GM18526 (cell line): Measurements from ENCODE around the gene AIFM3.

ENCODE experiments used
- POLR2A ChIP-seq: IDR thresholded peaks from 3 replicates; pipeline ENCODE4 v1.6.1; 2011; ENCODE audit not compliant: insufficient read length; ENCODE audit errors: extremely low read depth

The AIFM3 gene

GRCh38 chr22:20991252-20992055 is 24.4 kb downstream of the AIFM3 start:
- no peak for TF ChIP-seq POLR2A

DNA sequence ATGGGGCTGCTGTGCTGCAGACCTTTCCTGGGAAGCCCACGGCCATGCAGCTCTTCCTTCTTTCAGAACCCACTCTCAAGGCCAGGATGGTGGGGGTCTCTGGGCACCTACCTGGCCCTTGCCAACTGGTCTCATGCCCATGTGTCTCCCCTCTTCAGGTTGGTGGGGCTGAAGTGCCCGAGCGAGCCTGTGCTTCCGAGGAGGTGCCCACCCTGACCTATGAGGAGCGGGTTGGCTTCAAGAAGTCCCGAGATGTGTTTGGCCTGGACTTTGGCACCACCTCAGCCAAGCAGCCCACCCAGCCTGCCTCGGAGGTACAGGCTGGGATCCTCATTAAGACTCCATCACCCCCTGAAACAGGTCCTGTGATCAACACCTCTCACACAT is 25.0 kb downstream of the AIFM3 start:
- TF ChIP-seq POLR2A, result no peak

DNA sequence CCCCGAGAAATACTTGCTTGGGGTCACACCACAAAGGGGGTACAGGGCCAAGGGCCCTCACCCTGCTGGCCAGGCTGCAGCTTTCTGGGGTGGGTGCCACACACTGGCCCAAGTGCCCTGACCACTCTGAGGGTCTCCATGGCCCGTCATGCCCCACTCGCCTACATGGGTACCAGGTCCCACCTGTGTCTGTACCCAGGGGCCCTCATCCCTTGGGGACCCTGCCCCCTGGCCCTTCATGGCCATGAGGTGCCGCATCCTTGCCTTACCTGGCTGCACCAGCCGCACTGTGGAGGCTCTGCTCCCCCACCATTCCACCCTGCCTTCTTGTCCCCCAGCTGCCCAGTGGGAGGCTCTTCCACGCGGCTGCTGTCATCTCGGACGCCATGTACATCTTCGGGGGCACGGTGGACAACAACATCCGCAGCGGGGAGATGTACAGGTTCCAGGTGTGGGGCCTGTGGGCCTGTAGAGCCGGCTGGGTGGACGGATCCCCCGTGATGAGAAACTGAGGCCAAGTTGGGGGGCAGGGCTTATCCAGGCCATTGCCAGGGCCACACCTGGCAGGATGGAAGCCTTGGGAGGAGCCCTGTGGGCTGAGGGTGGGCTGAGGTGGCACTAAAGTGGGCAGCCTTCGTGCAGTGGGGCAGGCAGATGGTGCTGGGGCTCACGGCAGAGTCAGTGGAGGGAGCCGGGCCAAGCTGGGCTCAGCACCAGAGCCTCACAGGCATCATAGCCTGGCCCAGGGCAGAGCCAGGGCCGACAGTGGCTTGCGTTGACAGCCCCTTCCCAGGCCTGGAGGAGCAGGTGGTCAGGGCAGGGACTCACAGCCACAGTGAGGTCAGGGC is 25.6 kb downstream of the AIFM3 start:
- TF ChIP-seq POLR2A, result no peak

DNA sequence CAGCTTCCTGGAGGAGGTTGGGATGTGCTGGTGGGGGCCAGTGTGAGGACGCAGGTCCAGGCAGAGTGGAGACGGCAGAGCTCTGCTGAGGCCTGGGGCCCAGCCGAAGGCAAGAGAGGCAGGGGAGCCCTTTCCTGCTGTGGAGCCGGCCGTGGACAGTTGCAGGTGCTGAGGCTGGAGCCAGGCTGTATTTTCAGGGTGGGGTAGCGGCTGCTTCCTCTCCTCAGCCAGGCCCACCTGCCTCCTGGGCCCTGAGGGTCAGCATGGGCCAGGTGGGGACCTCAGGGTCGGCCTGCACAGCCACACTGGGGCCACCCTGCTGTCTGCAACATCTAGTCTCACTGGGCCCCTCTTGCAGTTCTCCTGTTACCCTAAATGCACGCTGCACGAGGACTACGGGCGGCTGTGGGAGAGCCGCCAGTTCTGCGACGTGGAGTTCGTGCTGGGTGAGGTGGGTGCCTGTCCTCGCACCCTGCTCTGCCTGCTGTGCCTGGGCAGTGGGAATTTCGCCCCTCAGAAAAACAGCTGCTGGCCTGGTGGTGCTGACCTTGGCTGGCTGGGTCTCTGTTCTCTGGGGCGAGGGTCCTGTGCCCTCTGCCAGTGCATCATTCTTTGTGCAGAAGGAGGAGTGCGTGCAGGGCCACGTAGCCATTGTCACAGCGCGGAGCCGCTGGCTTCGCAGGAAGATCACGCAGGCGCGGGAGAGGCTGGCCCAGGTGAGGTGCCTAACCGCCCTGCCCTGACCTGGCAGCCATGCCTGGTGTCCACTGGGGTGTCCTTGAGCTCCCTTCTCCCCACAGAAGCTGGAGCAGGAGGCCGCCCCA is 26.5 kb downstream of the AIFM3 start:
- no peak for TF ChIP-seq POLR2A

GRCh38 chr22:20994128-20994901 is 27.3 kb downstream of the AIFM3 start:
- TF ChIP-seq POLR2A, result no peak

DNA sequence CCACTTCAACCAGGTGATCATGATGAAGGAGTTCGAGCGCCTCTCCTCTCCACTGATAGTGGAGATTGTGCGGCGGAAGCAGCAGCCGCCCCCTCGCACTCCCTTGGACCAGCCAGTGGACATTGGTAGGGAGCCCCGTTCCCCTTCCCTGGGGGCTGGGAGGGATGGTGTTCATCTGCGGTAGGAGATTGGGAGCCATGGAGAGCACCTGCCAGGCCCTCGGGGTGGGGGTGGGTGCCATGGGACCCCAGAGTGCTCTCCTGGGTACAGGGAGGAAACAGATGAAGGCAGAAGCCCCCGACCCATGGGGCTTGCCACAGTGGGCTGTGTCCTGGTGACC is 27.8 kb downstream of the AIFM3 start:
- no peak for TF ChIP-seq POLR2A

DNA sequence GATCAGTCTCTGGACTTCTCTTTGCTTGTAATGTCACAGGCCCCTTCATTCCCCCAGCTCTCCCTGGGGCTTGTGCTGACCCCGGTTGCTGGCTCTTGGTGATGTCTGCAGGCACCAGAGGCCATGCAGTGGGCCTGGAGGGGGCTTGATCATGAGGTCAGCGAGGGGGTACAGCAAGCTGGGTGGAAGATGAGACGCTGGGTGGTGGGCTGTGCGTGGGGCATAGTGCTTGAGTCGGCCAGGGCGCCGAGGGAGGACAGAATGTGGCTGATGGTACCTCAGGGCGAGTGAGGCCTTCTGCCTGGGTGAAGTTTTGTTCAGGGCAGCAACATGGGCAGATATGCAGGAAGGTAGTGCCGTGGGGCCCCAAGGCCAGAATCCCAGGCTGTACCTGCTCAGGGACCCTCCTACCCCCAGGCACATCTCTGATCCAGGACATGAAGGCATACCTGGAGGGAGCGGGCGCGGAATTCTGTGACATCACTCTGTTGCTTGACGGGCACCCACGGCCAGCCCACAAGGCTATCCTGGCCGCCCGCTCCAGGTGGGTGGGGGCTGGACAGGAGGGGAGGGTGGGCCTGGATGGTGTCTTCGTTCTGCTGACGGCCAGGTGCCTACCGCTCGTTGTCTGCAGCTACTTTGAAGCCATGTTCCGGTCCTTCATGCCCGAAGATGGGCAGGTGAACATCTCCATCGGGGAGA is 28.4 kb downstream of the AIFM3 start:
- no peak for TF ChIP-seq POLR2A

DNA sequence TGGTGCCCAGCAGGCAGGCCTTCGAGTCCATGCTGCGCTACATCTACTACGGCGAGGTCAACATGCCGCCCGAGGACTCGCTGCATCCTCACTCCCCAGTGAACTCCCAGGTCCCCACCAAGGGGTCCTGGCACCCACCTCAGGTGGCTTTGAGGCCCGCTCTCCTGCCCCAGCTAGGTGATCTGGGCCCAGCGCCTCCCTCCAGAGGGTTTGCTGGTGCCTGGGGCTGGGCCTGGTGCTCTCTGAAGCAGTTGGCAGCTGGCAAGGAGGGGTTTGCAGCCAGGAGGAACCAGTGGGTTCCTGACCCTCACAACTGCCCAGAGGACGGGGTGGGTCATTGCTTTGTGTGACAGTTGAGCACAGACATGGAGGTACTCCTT is 29.0 kb downstream of the AIFM3 start:
- no peak for TF ChIP-seq POLR2A

DNA sequence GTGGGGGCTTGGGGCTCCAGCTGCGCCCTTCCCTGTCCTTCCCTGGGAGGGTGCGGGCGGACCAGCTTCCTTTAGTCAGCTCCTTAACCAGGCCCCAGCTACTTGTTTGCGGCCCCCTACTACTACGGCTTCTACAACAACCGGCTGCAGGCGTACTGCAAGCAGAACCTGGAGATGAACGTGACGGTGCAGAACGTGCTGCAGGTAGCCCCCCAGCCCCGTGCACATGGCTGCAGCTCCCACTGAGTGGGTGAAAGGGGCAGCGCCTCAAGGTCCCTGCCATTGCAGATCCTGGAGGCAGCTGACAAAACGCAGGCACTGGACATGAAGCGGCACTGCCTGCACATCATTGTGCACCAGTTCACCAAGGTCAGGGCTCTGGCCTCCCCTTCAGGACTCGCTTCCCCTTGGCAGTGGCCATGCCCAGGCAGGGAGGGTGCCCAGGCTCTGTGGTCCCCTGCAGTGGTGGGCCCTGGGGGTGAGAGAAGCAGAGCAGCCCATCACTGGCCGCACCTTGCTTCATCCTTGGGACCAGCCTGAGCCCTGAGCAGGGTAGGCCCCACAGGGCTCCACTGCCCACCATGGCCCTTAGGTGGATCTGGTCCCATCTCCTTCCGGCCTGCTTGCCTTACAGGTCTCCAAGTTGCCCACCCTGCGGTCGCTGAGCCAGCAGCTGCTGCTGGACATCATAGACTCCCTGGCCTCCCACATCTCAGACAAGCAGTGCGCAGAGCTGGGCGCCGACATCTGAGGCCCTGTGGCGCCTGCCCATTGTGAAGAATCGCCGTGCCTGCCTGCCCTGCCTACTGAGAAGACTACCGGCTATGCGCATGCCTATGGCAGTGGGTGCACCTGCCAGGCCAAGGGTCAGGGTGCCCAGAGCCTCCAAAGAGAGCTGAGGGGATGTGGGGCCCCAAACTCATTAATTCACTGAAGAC is 29.8 kb downstream of the AIFM3 start:
- no peak for TF ChIP-seq POLR2A

GRCh38 chr22:20997536-20998257 is 30.6 kb downstream of the AIFM3 start:
- peak; percentile 5 for TF ChIP-seq POLR2A

DNA sequence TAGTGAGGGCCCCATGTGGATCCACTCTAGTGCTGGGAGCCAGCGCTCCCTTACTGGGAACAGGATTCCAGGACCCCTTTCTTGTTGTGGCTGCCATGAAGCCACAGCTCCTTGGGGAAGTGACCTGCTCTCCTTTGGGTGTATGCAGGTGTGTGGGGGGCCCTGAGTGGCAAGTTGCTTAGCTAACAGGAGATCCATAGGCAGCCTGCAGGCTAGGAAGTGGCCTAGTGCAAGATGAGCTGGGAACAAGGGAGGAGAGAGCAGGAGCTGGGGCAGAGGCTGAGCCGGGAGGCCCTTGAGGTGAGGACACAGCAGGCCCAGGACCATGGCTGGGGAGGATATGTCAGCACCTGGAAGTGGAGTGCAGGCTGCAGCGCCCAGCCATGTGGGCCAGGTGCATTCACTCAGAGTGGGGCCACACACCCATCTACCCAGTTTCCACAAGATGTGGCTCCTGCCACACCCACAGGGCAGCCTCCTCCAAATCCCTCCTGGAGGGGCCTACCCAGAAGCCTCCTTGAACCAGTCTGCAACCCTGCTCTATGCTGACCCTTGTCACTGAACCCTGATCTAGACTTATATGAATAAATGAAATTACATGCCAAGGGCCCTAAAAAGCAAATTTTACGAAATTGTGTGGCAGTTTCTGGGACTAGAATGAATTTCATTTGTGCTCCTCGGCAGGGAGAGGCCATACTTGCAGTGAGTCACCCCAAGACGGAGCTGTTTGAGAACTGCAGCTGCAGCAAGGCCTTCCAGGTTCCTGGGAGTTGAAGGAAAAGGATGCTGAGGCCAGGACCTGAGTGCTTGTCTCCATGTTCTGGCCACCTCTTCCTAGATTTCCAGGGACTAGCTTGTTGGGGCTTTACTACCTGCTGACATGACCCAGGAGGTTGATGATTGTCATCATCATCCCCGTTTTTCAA is 31.6 kb downstream of the AIFM3 start:
- no peak for TF ChIP-seq POLR2A
